H1 (cell line): ENCODE data around the gene DGKA. TPM values are rescaled to one million over a fixed set of nuclear protein-coding genes. Genes with fewer than 3 reads are reported as not detected.

ENCODE experiments used
- CTCF ChIA-PET: fragments of 300-600 bp; sonication (Branson Sonifier 250); formaldehyde crosslinking; loops from one replicate; lab custom pipeline; 2021; ENCODE audit not compliant: partially characterized antibody; lab: Charles Lee
- POLR2A ChIA-PET: fragments of 300-600 bp; sonication (Branson Sonifier 250); formaldehyde crosslinking; loops from one replicate; lab custom pipeline; 2021; ENCODE audit warnings: inconsistent platforms; ENCODE audit not compliant: partially characterized antibody; lab: Charles Lee
- DNase-seq, 2 experiments: peaks; one replicate each; pipeline versions ENCODE4 v3.0.0 to v3.0.0-alpha.2; 2010 to 2022; ENCODE audit warnings: low spot score in 2 of 2, low read depth in 1 of 2, mixed read lengths in 1 of 2
- FAIRE-seq: peaks from 2 replicates; lab custom pipeline; 2011; peaks lifted over from hg19 to GRCh38; lab: Jason Lieb, UNC
- H2AFZ ChIP-seq: 2 replicates; pipeline ENCODE4 v1.8.1; 2012; ENCODE audit warnings: low read length, inconsistent platforms
- H2AK5ac ChIP-seq: 2 replicates; pipeline ENCODE4 v1.6.1; 2013; ENCODE audit warnings: low read depth, low read length
- H2BK120ac ChIP-seq: replicated peaks from 2 replicates; pipeline ENCODE3; 2013; ENCODE audit warnings: low read depth, low read length, inconsistent platforms
- H2BK12ac ChIP-seq: 2 replicates; pipeline ENCODE4 v1.6.1; 2013; ENCODE audit warnings: low read depth, low read length
- H2BK15ac ChIP-seq: 2 replicates; pipeline ENCODE4 v1.6.1; 2013; ENCODE audit warnings: low read length
- H2BK20ac ChIP-seq: 2 replicates; pipeline ENCODE4 v1.6.1; 2013; ENCODE audit warnings: low read length
- H2BK5ac ChIP-seq: 2 replicates; pipeline ENCODE4 v1.6.1; 2013; ENCODE audit warnings: low read depth, low read length
- H3K14ac ChIP-seq: 2 replicates; pipeline ENCODE4 v1.6.1; 2013; ENCODE audit warnings: inconsistent platforms; ENCODE audit not compliant: insufficient read length
- H3K18ac ChIP-seq: 2 replicates; pipeline ENCODE4 v1.6.1; 2013; ENCODE audit warnings: low read length; ENCODE audit errors: extremely low read depth
- H3K23ac ChIP-seq: 2 replicates; pipeline ENCODE4 v1.6.1; 2013; ENCODE audit warnings: inconsistent platforms; ENCODE audit not compliant: insufficient read length
- H3K23me2 ChIP-seq: 2 replicates; pipeline ENCODE4 v1.6.1; 2013; ENCODE audit warnings: low read depth, low read length
- H3K27ac ChIP-seq: 2 replicates; pipeline ENCODE4 v1.6.1; 2011; ENCODE audit warnings: low read depth, low read length, inconsistent platforms
- H3K27me3 ChIP-seq, 4 experiments: replicated peaks in 1 of 4; 1 replicate in 1 of 4; 2 replicates in 3 of 4; pipeline versions ENCODE4 v1.6.1 to v1.8.1; 2011 to 2013; ENCODE audit warnings: low read length in 3 of 4, mild to moderate bottlenecking in 3 of 4, inconsistent platforms in 2 of 4, mixed read lengths in 2 of 4, moderate library complexity in 1 of 4; ENCODE audit not compliant: control insufficient read depth in 3 of 4, insufficient read depth in 3 of 4; ENCODE audit errors: extremely low read depth in 1 of 4
- H3K36me3 ChIP-seq, 4 experiments: 2 replicates each; pipeline versions ENCODE4 v1.6.1 to v1.8.1; 2011 to 2013; ENCODE audit warnings: mild to moderate bottlenecking in 4 of 4, low read length in 3 of 4, moderate library complexity in 2 of 4, control low read depth in 1 of 4, inconsistent platforms in 1 of 4; ENCODE audit not compliant: insufficient read depth in 4 of 4, control insufficient read depth in 2 of 4
- H3K4ac ChIP-seq: replicated peaks from 2 replicates; pipeline ENCODE3; 2013; ENCODE audit warnings: low read length, low read depth, mixed read lengths, inconsistent platforms; ENCODE audit not compliant: insufficient read length
- H3K4me1 ChIP-seq, 4 experiments: replicated peaks in 1 of 4; 1 replicate in 1 of 4; 2 replicates in 3 of 4; pipeline versions ENCODE4 v1.6.1 to v1.8.1; 2011 to 2013; ENCODE audit warnings: low read length in 3 of 4, inconsistent platforms in 2 of 4, mixed read lengths in 1 of 4; ENCODE audit not compliant: insufficient read depth in 4 of 4, control insufficient read depth in 3 of 4
- H3K4me2 ChIP-seq, 2 experiments: 2 replicates each; pipeline versions ENCODE4 v1.6.1 to v1.8.1; 2011 to 2013; ENCODE audit warnings: low read depth in 2 of 2, low read length in 2 of 2, control low read depth in 1 of 2, inconsistent platforms in 1 of 2, mild to moderate bottlenecking in 1 of 2; ENCODE audit not compliant: insufficient read depth in 1 of 2
- H3K4me3 ChIP-seq, 4 experiments: fragments of 200-600, 300-600 bp in 1 of 4; sonication (generic), shearing (Covaris generic), sonication (Bioruptor Twin) in 1 of 4; 2 replicates each; pipeline versions ENCODE4 v1.5.1 to v1.8.1; 2011 to 2016; ENCODE audit warnings: low read length in 4 of 4, low read depth in 3 of 4, control low read depth in 2 of 4, inconsistent platforms in 2 of 4, mild to moderate bottlenecking in 2 of 4, mixed read lengths in 1 of 4, moderate library complexity in 1 of 4; ENCODE audit not compliant: insufficient read depth in 2 of 4; ENCODE audit errors: extremely low read depth in 1 of 4
- H3K56ac ChIP-seq: replicated peaks from 2 replicates; pipeline ENCODE3; 2013; ENCODE audit warnings: low read depth, mild to moderate bottlenecking, mixed read lengths, low read length, inconsistent platforms; ENCODE audit not compliant: insufficient read length
- H3K79me1 ChIP-seq: 2 replicates; pipeline ENCODE4 v1.6.1; 2013; ENCODE audit warnings: low read depth, low read length, control low read depth
- H3K79me2 ChIP-seq, 2 experiments: 2 replicates each; pipeline versions ENCODE4 v1.6.1 to v1.8.1; 2012 to 2013; ENCODE audit warnings: low read length in 2 of 2, mild to moderate bottlenecking in 2 of 2, inconsistent platforms in 1 of 2; ENCODE audit not compliant: insufficient read depth in 2 of 2, control insufficient read depth in 1 of 2
- H3K9ac ChIP-seq, 4 experiments: replicated peaks in 1 of 4; 1 replicate in 1 of 4; 2 replicates in 3 of 4; pipeline versions ENCODE4 v1.6.1 to v1.8.1; 2011 to 2013; ENCODE audit warnings: low read depth in 3 of 4, low read length in 3 of 4, control low read depth in 2 of 4, mild to moderate bottlenecking in 2 of 4, moderate library complexity in 2 of 4, inconsistent platforms in 1 of 4; ENCODE audit errors: extremely low read depth in 1 of 4
- H3K9me3 ChIP-seq, 2 experiments: 2 replicates each; pipeline versions ENCODE4 v1.6.1 to v1.8.1; 2012 to 2013; ENCODE audit warnings: mild to moderate bottlenecking in 2 of 2, moderate library complexity in 2 of 2, control low read depth in 1 of 2, inconsistent platforms in 1 of 2, low read depth in 1 of 2, low read length in 1 of 2, mixed read lengths in 1 of 2; ENCODE audit not compliant: insufficient read depth in 2 of 2
- H4K20me1 ChIP-seq, 2 experiments: replicated peaks in 1 of 2; 2 replicates each; pipeline versions ENCODE3 to v1.8.1; 2011 to 2013; ENCODE audit warnings: inconsistent platforms in 2 of 2, low read length in 2 of 2, mild to moderate bottlenecking in 1 of 2; ENCODE audit not compliant: insufficient read depth in 2 of 2, control insufficient read depth in 1 of 2
- H4K5ac ChIP-seq: 2 replicates; pipeline ENCODE4 v1.6.1; 2013; ENCODE audit warnings: low read length, low read depth, mixed read lengths, inconsistent platforms; ENCODE audit not compliant: insufficient read length
- H4K8ac ChIP-seq: 2 replicates; pipeline ENCODE4 v1.8.0; 2013; ENCODE audit warnings: mild to moderate bottlenecking, moderate library complexity, low read length, inconsistent platforms; ENCODE audit not compliant: insufficient read depth; ENCODE audit errors: extremely low read depth
- H4K91ac ChIP-seq: replicated peaks from 2 replicates; pipeline ENCODE3; 2013; ENCODE audit warnings: low read length, mixed read lengths, inconsistent platforms; ENCODE audit not compliant: insufficient read length
- KDM1A ChIP-seq: fragments of 200-600, 300-600 bp; sonication (generic); IDR thresholded peaks from 2 replicates; pipeline ENCODE4 v1.7.1; 2016; ENCODE audit warnings: mild to moderate bottlenecking, low read length, borderline replicate concordance
- WGBS, 2 experiments: shearing (Covaris generic) in 1 of 2; methylation state at CpG; one replicate each; pipeline versions ENCODE4 v1.1.6 to v1.1.7; 2013 to 2015; ENCODE audit warnings: low lambda C conversion rate in 2 of 2, mixed read lengths in 2 of 2, inconsistent platforms in 1 of 2, low coverage in 1 of 2, missing lambda C conversion rate in 1 of 2; ENCODE audit not compliant: insufficient replicate concordance in 2 of 2, insufficient coverage in 1 of 2, insufficient read length in 1 of 2; ENCODE audit errors: extremely low coverage in 1 of 2, missing lambda C conversion rate in 1 of 2; 5-methylcytosine and 5-hydroxymethylcytosine counted together
- polyA plus RNA-seq, 7 experiments: library from polyadenylated mRNA; depleted of rRNA in 3 of 7; stranded (reverse) in 5 of 7; unstranded in 2 of 7; fragments of >200 nt in 5 of 7; fragments of 200-250 nt in 2 of 7; gene quantifications; 1 replicate in 5 of 7; 2 replicates in 1 of 7; 4 replicates in 1 of 7; pipeline versions ENCODE4 v1.2.1 to v1.2.3, GENCODE V29; 2011 to 2013; ENCODE audit warnings: missing spikeins in 2 of 7, mixed read lengths in 2 of 7
- total RNA-seq: library from RNA; stranded (reverse); fragmentation: NEBNext Ultra II Directional; extraction: Animal tissue kit (Norgen Biotek cat#: 25700); gene quantifications from 2 replicates; pipeline ENCODE4 v1.2.1, GENCODE V29; 2021

DGKA gene
- total and polyA plus RNA-seq, 2 of the 8 experiments (the other 6 are each of a cell fraction or from before 2014, with no cell fraction given), result 15.9 to 18.0 TPM

DNA sequence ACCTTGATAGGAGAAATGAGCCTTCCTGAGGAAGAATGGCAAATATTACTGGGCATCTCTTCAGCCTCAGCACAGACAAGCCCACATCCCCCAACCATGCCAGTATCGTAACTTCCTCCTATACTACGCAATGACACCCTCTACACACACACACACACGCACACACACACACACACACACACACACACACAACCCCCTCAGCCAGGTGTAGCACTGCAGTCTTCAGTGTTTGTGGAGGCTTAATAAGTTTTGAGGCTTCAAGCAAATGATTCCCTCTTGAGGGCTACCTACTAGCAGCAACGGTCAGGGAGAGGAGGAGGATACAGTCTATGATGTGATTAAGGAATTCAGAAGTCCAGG, 1.6 kb downstream of the DGKA start:
- H3K79me1 ChIP-seq, result no peaks in the 10 kb centered on the region
- H2BK5ac ChIP-seq, result no peak overlapping the region
- 0 out of 2 replicates have a peak overlapping the region, but pooled peaks have one; percentile 11 for H2BK15ac ChIP-seq
- H2BK120ac ChIP-seq, result no peak overlapping the region
- peaks cover 4 to 20% (median 11%) of the 10 kb centered on the region in 4 experiments; a peak in 6 of 7 replicates for H3K4me1 ChIP-seq
- H3K79me2 ChIP-seq, result no peaks in the 10 kb centered on the region
- H3K56ac ChIP-seq, result no peak overlapping the region
- no peaks in the 10 kb centered on the region for H3K36me3 ChIP-seq
- H3K27ac ChIP-seq, result no peak overlapping the region
- no peak overlapping the region for H2BK12ac ChIP-seq
- H3K27me3 ChIP-seq, result peaks cover 0 to 21% (median 14%) of the 10 kb centered on the region in 4 experiments; a peak in 6 of 7 replicates
- TF ChIP-seq KDM1A, result no peak
- TF ChIP-seq, all 59 proteins: peak for 0
- no peak overlapping the region for H4K8ac ChIP-seq
- no peak overlapping the region for H3K23ac ChIP-seq
- no peak overlapping the region for H3K18ac ChIP-seq
- no peaks in the 10 kb centered on the region for H4K20me1 ChIP-seq
- H3K9me3 ChIP-seq, result no peaks in the 10 kb centered on the region
- H4K5ac ChIP-seq, result no peak overlapping the region
- no peak overlapping the region for H2AFZ ChIP-seq
- ChIA-PET CTCF (interaction anchor here (1.2 to 3.0 kb wide), 4 partner anchors 54 to 194 kb away, joined by 3 to 13 read pairs (median 4); no protein-coding TSS in a partner anchor), POLR2A (interaction anchor here (1.0 to 1.2 kb wide), 3 partner anchors 41 to 191 kb away, joined by 3 read pairs; partner anchors contain the start of gene RAB5B)
- no peak overlapping the region for H2AK5ac ChIP-seq
- peak overlapping the region; percentile 92 to 93 for H3K4me2 ChIP-seq
- H3K4ac ChIP-seq, result no peak overlapping the region
- H3K9ac ChIP-seq, result peak overlapping the region in 1 of 4 experiments; percentile 28; a peak in 1 of 7 replicates
- WGBS, 2 experiments, result 56% methylated on average over 4 of the region's 4 CpGs; no CpG with 5 or more reads in 1 of the 2 experiments
- H3K23me2 ChIP-seq, result peaks cover 16% of the 10 kb centered on the region
- no peak for FAIRE-seq
- H3K4me3 ChIP-seq, result peak overlapping the region; percentile 47 to 75 (median 66)
- no peak overlapping the region for H4K91ac ChIP-seq
- no peak overlapping the region for H2BK20ac ChIP-seq
- no peak overlapping the region for H3K14ac ChIP-seq
- no peak for DNase-seq
